Osteoblast (primary cell): ENCODE data around the gene GLI1. TPM values are rescaled to one million over a fixed set of nuclear protein-coding genes. Genes with fewer than 3 reads are reported as not detected.

ENCODE experiments used
- DNase-seq: peaks from one replicate; pipeline ENCODE4 v3.0.0; 2011; ENCODE audit warnings: low spot score, mixed read lengths; ENCODE audit not compliant: insufficient read length; ENCODE audit errors: missing footprints
- H2AFZ ChIP-seq: 2 replicates; pipeline ENCODE4 v1.6.0; 2011; ENCODE audit warnings: mild to moderate bottlenecking, low read length
- H3K27ac ChIP-seq: 2 replicates; pipeline ENCODE4 v1.5.1; 2011; ENCODE audit warnings: mild to moderate bottlenecking, low read depth, low read length, moderate library complexity
- H3K27me3 ChIP-seq: 2 replicates; pipeline ENCODE4 v1.6.0; 2012; ENCODE audit warnings: mild to moderate bottlenecking, control low read depth, inconsistent platforms, low read length, moderate library complexity; ENCODE audit not compliant: insufficient read depth
- H3K36me3 ChIP-seq: 2 replicates; pipeline ENCODE4 v1.5.1; 2011; ENCODE audit warnings: mild to moderate bottlenecking, low read length, control low read depth, moderate library complexity; ENCODE audit not compliant: insufficient read depth
- H3K4me1 ChIP-seq: 2 replicates; pipeline ENCODE4 v1.5.1; 2011; ENCODE audit warnings: mild to moderate bottlenecking, low read length, control low read depth, moderate library complexity; ENCODE audit not compliant: insufficient read depth
- H3K4me2 ChIP-seq: 2 replicates; pipeline ENCODE4 v1.6.0; 2011; ENCODE audit warnings: mild to moderate bottlenecking, low read length; ENCODE audit not compliant: insufficient read depth
- H3K4me3 ChIP-seq: fragments of 200-600 bp; sonication (generic); 3 replicates; pipeline ENCODE4 v1.5.1; 2012; ENCODE audit warnings: mild to moderate bottlenecking, low read length, inconsistent platforms; ENCODE audit not compliant: insufficient read depth
- H3K79me2 ChIP-seq: 2 replicates; pipeline ENCODE4 v1.6.0; 2012; ENCODE audit warnings: mild to moderate bottlenecking, low read length, control low read depth, inconsistent platforms; ENCODE audit not compliant: insufficient read depth
- H3K9me3 ChIP-seq: 2 replicates; pipeline ENCODE4 v1.5.1; 2011; ENCODE audit warnings: low read depth, low read length, control low read depth
- H4K20me1 ChIP-seq: 2 replicates; pipeline ENCODE4 v1.6.0; 2012; ENCODE audit warnings: mild to moderate bottlenecking, low read length, control low read depth; ENCODE audit not compliant: insufficient read depth
- total RNA-seq: library from RNA; depleted of rRNA; stranded (reverse); fragments of >200 nt; gene quantifications from 2 replicates; pipeline ENCODE4 v1.2.3, GENCODE V29; 2012
- TF ChIP-seq, protein P1 (sequence below): IDR thresholded peaks from 2 replicates; pipeline ENCODE4 v1.5.1; 2011; ENCODE audit warnings: mild to moderate bottlenecking, low read depth, low read length, moderate library complexity; ENCODE audit errors: extremely low read depth

Gene GLI1
- total RNA-seq, 1 donor: 0.36 TPM

DNA sequence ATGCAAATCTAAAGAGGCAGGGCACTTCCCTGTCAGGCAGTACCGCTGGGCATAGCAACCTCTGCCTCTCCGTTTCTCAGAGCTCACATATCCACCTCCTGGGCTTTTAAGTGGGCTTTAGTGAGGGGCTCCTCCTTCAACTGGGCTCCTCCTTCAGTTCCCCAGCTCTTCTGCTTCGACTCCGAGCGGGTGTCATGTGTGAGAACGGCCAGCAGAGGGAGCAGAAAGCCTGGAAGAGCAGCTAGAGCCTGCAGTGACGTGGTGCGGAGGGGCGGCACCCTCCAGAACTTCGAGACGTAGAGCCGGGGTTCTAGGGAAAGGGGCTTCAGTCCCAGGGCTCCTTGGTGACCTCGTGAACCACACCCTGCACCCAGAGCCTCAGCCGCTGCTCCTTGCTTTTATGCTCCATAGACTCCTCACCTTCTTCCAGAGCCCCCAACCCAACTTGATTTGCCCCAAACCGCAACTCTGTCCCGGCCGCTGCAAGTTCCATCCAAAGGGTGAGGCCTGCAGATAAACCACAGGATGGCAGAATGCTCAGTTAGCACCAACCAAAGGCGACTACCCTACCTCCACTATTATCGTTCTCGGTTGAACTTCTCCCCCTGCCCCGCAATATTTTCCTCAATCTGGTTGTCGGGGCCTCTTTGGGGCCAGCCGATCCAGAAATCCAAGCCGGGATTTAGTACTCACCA is 383 bp upstream of the GLI1 start:
- H3K27me3 ChIP-seq: peaks cover 12% of the 10 kb centered on the region
- TF ChIP-seq, protein P1, sequence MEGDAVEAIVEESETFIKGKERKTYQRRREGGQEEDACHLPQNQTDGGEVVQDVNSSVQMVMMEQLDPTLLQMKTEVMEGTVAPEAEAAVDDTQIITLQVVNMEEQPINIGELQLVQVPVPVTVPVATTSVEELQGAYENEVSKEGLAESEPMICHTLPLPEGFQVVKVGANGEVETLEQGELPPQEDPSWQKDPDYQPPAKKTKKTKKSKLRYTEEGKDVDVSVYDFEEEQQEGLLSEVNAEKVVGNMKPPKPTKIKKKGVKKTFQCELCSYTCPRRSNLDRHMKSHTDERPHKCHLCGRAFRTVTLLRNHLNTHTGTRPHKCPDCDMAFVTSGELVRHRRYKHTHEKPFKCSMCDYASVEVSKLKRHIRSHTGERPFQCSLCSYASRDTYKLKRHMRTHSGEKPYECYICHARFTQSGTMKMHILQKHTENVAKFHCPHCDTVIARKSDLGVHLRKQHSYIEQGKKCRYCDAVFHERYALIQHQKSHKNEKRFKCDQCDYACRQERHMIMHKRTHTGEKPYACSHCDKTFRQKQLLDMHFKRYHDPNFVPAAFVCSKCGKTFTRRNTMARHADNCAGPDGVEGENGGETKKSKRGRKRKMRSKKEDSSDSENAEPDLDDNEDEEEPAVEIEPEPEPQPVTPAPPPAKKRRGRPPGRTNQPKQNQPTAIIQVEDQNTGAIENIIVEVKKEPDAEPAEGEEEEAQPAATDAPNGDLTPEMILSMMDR: peak; percentile 97
- peaks cover 16% of the 10 kb centered on the region for H3K4me1 ChIP-seq

DNA sequence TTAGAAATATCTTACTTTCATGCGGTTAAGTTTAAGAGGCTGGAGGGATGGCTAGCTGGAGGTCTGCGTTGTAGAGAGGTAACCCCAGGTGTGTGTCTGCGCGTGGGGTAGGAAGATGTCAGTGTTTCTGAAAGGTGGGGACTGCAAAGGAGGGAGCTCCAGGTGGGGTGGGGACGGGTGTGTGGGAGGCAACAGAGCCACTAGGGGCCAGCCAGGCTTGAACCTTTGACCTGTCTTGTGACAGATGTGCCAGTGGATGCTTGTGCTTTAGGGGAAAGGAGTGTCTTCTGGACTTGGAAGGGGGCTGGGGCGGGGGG is 841 bp downstream of the GLI1 start:
- TF ChIP-seq, protein P1: no peak
- Histone ChIP-seq H4K20me1 (no peaks in the 10 kb centered on the region), H3K4me1 (peaks cover 16% of the 10 kb centered on the region), H3K27me3 (peaks cover 12% of the 10 kb centered on the region), H3K79me2 (no peaks in the 10 kb centered on the region), H3K4me3 (no peak overlapping the region), H3K4me2 (peak overlapping the region; percentile 2), H3K36me3 (no peaks in the 10 kb centered on the region), H3K27ac (no peak overlapping the region), H2AFZ (no peak overlapping the region), H3K9me3 (no peaks in the 10 kb centered on the region)
- no peak for DNase-seq

More for the DNA sequence above, 383 bp upstream of the GLI1 start:
- H3K27ac ChIP-seq: peak overlapping the region; percentile 38
- H3K36me3 ChIP-seq: no peaks in the 10 kb centered on the region
- H4K20me1 ChIP-seq: no peaks in the 10 kb centered on the region
- no peaks in the 10 kb centered on the region for H3K79me2 ChIP-seq
- H3K9me3 ChIP-seq: no peaks in the 10 kb centered on the region
- DNase-seq: peak; percentile 99
- peak overlapping the region; percentile 93 for H3K4me2 ChIP-seq
- peak overlapping the region; percentile 90 for H2AFZ ChIP-seq
- peak overlapping the region; percentile 78 for H3K4me3 ChIP-seq

DNA sequence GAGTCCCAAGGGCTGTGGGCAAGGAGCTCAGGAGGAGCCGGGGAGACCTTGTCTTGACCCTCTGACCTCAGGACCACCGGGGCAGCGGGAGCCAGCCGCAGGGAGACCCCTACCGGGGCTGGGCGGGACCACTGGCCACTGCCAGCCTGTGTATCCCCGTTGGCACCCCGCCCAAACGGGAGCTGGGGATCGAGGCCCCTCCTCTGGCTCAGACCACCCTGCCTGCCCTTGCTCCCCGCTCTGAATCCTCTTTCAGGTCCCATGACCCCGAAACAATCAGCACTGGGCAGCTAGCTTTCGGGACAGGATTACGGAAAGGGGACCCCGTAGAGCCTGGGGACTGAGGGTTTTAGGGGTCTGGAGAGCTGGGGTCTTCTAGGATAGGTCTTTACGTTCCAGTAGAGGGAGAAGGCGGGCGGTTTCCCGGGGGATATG is 1.3 kb downstream of the GLI1 start:
- Histone ChIP-seq H2AFZ (no peak overlapping the region), H3K4me1 (peaks cover 16% of the 10 kb centered on the region), H3K36me3 (no peaks in the 10 kb centered on the region), H3K9me3 (no peaks in the 10 kb centered on the region), H3K4me3 (no peak overlapping the region), H3K4me2 (peak overlapping the region; percentile 100), H3K27me3 (peaks cover 13% of the 10 kb centered on the region), H3K79me2 (no peaks in the 10 kb centered on the region), H4K20me1 (no peaks in the 10 kb centered on the region), H3K27ac (no peak overlapping the region)
- no peak for DNase-seq
- TF ChIP-seq, protein P1: no peak

DNA sequence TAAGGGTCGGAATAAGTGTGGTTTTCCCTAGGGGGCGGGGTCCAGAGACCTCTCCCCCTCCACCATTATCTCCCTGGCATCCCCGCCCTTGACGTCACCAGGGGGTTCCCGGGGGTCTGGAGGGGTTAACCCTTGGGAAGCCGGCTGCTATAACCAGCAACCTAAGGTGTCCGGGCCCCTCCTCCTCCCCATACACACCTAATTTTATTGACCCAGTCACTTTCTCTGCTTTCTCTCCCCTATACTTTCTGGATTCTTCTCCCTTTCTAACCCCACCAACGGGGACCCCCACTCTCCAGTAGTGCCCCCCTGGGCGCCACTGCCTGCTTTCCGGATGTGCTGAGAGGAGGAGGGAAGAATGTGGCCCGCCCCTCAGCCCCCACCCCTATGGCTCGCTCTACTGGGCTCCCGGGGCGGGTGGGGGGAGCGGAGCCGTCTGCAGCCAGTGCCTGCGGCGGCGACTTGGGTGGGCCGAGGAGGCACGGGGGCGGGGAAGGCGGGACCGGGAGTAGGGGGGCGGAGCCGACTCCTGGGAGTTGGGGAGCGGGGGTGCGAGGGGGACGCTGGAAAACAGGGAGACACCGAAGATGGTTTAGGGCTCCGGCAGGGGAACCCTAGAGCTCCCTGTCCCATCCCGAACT is 1.8 kb downstream of the GLI1 start:
- no peaks in the 10 kb centered on the region for H3K9me3 ChIP-seq
- TF ChIP-seq, protein P1: no peak
- no peaks in the 10 kb centered on the region for H3K79me2 ChIP-seq
- DNase-seq: peak; percentile 92
- no peak overlapping the region for H3K27ac ChIP-seq
- H4K20me1 ChIP-seq: no peaks in the 10 kb centered on the region
- no peaks in the 10 kb centered on the region for H3K36me3 ChIP-seq
- H3K27me3 ChIP-seq: peaks cover 16% of the 10 kb centered on the region
- H3K4me3 ChIP-seq: peak overlapping the region; percentile 72
- H3K4me1 ChIP-seq: peaks cover 16% of the 10 kb centered on the region
- peak overlapping the region; percentile 100 for H3K4me2 ChIP-seq
- H2AFZ ChIP-seq: no peak overlapping the region
